Fibroblast of peridontal ligament (primary cell): ENCODE data around the gene TSPAN14.

Experiments
- DNase-seq: peaks from one replicate; pipeline ENCODE4 v3.0.0-alpha.2; 2010; ENCODE audit errors: extremely low read depth

Gene TSPAN14

GRCh38 chr10:80487421-80487785 lies 33.3 kb downstream of the TSPAN14 start:
- no peak for DNase-seq

- DNase-seq = no peak
Measured at GRCh38 chr10:80487791-80488538, 33.9 kb downstream of the TSPAN14 start.

- DNase-seq = no peak
Measured at GRCh38 chr10:80488539-80489066, 34.5 kb downstream of the TSPAN14 start.

GRCh38 chr10:80489371-80490112 lies 35.4 kb downstream of the TSPAN14 start:
- no peak for DNase-seq

DNA sequence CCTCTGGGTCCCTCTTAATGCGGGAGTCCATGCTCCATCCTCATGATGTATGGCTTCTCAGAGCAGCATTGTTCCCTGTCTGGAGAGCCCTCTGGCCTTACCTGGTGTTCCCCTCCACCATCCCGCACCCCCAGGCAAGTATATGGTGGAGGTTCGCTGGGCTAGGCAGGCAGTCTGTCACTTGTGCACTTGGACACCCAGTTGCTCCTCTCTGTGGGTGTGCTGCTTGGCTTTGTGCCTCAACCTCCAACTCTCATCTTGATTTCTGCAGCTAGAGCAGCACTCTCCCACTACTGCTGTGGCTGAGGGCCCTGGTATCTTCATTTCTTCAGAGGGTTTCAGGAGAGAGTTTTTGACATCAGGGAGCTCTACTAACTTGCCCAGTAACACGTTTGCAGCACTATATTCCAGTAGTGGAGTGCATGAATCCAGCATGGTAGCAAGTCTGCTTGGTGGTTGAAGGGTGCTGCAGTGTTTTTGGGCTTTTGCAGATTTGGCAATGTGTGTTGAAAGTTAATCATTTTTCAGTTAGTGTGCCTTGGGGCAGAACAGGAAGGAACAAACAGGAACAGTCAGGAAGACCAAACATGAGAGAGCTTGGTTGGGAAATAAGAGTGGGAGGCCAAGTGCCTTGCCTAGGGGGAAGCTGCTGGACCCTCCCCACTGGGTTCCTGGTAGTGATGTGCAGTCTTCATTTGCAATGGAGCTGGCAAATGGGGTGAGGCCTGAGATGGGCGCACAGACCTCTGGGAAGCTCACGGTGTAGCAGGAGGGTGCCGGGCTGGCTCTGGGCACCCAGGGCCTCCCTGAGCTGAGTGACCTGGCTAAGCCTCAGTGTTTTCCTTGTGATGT lies 37.4 kb downstream of the TSPAN14 start:
- no peak for DNase-seq

DNA sequence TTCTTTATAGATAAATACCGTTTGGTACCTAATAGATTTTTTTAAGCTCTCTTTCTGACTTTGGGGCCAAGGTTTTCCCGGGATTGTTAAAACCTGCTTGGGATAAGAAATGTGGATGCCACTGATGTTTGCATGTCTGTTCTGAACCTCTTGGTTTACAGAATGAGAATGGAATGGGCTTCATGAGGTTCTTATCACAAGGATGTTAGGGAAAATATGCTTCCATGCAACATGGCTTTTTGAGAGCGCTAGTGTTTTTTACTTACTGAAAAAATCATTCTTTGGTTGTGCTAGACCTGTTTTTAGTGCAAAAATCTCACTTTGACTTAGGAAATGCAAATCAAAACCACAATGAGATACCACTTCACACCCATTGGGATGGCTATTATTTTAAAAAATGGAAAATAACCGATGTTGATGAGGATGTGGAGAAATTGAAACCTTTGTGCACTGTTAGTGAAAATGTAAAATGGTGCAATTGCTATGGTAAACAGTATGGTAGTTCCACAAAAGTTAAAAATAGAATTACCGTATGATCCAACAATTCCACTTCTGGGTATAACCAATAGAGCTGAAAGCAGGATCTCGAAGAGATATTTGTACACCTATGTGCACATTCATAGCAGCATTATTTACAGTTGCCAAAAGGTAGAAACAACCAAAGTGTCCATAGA lies 38.9 kb downstream of the TSPAN14 start:
- no peak for DNase-seq

DNA sequence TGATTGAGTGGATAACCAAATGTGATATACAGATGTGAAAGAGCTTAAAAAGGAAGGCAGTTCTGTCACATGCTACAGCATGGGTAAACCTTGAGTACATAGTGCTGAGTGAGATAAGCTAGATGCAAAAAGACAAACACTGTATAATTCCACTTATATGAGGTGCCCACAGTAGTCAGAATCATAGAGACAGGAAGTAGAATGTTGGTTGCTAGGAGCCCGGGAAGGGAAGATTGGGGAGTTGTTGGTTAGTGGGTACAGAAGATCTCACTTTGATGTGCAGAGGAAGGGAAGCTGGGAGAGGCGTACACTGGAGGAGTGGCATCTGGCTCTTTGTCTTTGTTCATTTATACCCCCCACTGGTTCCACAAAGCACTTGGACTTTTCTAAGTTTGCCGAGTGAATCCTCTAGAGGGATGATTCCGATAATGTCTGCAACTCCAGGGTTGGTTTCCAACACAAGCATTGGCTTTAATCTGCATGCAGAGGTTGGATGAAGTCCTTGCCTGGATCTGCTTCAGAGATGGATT lies 39.5 kb downstream of the TSPAN14 start:
- peak; percentile 97 for DNase-seq

DNA sequence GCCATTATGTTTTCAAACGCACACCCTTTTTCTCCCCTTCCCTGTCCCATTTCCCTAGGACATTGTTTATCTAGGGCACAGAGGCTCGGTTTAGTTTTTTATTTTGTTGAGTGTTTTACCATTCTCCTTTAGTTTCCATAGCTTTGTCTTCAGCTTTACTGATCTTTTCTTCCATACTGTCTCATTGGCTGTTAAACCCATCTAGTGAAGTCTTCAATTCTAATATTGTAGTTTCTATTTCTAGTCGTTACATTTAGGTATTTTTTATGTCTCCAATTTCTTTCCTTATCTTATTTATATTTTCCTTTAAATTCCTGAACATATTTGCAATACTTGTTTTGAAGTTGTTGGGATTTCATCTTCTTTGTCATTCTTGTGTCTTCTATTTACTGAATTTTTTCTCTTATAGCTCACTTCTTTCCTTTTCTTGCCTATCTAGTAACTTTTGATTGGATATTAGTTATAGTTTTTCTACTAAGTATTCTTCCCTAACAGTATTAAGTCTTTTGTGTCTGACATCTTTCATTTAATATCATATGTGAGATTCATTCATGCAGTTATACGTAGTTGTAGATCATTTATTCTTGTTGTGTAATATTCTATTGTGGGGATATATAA lies 42.6 kb downstream of the TSPAN14 start:
- DNase-seq = no peak

DNA sequence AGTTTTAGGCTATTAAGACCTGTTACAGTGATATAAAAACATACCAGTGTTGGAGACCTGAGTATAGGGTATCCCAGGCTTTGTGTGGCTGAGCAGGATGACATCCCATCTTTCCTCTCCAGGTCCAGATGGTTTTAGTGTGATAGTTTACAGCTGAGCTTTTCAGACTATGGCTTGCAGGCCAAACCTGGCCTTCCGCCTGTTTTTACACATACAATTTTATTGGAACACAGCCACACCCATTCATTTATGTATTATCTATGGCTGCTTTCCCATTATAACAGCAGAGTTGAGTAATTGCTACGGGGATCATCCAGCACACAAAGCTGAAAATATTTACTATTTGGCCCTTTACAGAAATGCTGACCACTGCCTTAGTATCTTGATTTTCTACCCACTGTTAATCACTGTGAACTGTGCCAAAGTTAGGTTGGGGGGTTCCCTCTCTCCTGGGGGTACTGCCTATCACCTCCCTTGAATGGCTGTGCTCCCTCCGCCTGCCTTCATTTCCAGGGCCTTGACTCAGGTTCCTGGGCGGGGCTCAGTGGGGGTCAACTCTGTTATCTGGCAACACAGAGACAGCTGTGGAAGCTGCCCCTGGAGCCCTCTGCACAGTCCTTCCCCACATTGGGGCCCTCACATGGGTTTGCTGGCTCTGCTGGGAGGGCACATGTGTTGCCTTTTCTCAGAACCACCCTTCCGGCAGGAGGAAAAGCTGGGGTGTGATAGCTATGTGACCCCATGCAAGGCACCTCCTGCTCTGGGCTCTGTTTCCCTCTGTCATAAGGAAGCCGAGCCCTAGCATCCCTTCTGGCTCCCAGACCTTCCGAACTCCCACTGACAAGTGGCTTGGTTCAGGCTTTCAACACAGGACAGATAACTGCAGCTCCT lies 43.3 kb downstream of the TSPAN14 start:
- DNase-seq = peak; percentile 85

DNA sequence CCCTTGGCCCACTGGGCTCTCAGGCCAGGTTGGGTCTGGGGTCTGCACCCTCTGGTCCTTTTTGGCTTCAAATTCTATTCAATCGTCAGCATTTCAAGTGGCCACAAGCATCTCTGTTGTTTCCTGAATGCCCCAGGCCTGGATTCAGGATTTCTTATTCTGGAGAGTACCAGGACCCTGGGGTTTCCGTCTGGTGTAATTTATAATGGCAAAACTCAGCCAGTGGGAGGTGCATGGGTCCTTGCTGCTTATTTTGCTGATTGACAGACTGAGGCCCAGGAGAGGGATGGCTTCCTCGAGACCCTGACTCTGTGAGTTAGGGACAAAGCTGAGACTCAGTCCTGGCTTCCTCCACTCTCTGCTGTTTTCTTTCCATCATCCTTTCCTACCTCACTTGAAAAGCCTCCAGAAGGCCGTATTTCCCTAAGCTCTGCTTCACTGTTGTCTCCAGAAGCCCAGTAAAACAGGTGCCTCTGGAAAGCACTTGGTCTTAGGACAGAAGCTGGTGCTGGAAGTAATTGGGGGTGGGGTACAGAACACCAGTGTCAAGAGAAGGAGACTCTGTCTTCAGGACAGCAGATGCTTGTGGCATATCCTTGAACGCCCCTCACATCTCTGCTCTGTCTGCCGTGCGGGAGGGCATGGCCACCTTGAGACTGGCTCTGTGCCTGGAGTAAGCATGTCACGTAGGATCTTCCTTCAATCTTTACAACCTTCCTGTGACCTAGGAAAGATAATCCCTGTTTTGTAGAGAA lies 44.1 kb downstream of the TSPAN14 start:
- no peak for DNase-seq

DNA sequence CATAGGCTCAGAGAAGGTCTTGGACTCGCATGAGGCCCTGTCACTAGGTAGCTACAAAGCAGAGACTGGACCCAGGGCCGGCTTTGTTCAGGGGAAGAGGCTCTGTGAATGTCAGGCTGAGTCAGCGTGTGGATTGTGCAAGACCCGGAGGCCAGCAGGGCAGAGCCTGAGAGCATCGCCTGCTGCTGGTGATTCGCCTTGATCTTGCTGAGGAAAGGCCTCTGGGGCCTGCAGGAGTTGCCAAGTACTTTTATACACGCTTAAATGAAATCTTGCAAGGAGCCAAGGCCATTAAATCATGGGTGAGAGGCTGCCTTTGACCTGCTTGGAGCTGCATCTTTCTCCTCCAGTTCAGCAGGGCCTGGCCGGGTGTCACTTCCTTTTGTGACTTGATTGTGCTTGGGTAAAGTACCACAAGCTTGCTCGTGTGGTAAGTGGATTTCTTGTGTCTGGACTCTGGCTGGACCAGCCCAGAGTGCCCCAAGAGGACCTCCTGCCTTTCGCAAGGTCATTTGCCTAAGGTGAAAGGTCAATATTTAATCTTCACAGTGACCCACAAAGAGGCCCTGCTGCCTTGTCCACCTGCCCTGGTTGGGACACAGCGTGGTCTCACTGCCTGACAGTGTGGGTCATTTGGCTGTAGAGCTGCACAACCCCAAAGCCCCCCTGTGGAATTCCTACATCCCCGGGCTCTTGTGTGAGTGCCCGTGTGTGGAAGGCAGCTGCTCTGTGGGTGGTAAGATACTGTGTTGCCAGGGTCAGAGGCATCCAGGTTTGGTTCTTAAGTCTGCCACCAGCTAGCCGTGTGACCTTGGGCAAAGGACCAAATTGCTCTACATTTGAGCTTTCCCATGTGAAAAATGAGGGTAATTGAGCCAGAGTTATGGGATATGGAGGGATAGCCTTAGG lies 45.0 kb downstream of the TSPAN14 start:
- DNase-seq = peak; percentile 98

- DNase-seq = no peak
Measured at GRCh38 chr10:80500572-80501380, 46.7 kb downstream of the TSPAN14 start.

- no peak for DNase-seq
Measured at GRCh38 chr10:80501381-80501912, 47.3 kb downstream of the TSPAN14 start.

- no peak for DNase-seq
Measured at GRCh38 chr10:80501913-80502521, 47.9 kb downstream of the TSPAN14 start.

- DNase-seq = no peak
Measured at GRCh38 chr10:80502621-80503583, 48.8 kb downstream of the TSPAN14 start.
